H1 (cell line): ENCODE data around the gene PPP6R1. TPM values are rescaled to one million over a fixed set of nuclear protein-coding genes. Genes with fewer than 3 reads are reported as not detected.

Experiments
- CTCF ChIA-PET: fragments of 300-600 bp; sonication (Branson Sonifier 250); formaldehyde crosslinking; loops from one replicate; lab custom pipeline; 2021; ENCODE audit not compliant: partially characterized antibody; lab: Charles Lee
- POLR2A ChIA-PET: fragments of 300-600 bp; sonication (Branson Sonifier 250); formaldehyde crosslinking; loops from one replicate; lab custom pipeline; 2021; ENCODE audit warnings: inconsistent platforms; ENCODE audit not compliant: partially characterized antibody; lab: Charles Lee
- DNase-seq, 2 experiments: peaks; one replicate each; pipeline versions ENCODE4 v3.0.0 to v3.0.0-alpha.2; 2010 to 2022; ENCODE audit warnings: low spot score in 2 of 2, low read depth in 1 of 2, mixed read lengths in 1 of 2
- FAIRE-seq: peaks from 2 replicates; lab custom pipeline; 2011; peaks lifted over from hg19 to GRCh38; lab: Jason Lieb, UNC
- H2AFZ ChIP-seq: 2 replicates; pipeline ENCODE4 v1.8.1; 2012; ENCODE audit warnings: low read length, inconsistent platforms
- H2AK5ac ChIP-seq: 2 replicates; pipeline ENCODE4 v1.6.1; 2013; ENCODE audit warnings: low read depth, low read length
- H2BK120ac ChIP-seq: replicated peaks from 2 replicates; pipeline ENCODE3; 2013; ENCODE audit warnings: low read depth, low read length, inconsistent platforms
- H2BK12ac ChIP-seq: 2 replicates; pipeline ENCODE4 v1.6.1; 2013; ENCODE audit warnings: low read depth, low read length
- H2BK15ac ChIP-seq: 2 replicates; pipeline ENCODE4 v1.6.1; 2013; ENCODE audit warnings: low read length
- H2BK20ac ChIP-seq: 2 replicates; pipeline ENCODE4 v1.6.1; 2013; ENCODE audit warnings: low read length
- H2BK5ac ChIP-seq: 2 replicates; pipeline ENCODE4 v1.6.1; 2013; ENCODE audit warnings: low read depth, low read length
- H3K14ac ChIP-seq: 2 replicates; pipeline ENCODE4 v1.6.1; 2013; ENCODE audit warnings: inconsistent platforms; ENCODE audit not compliant: insufficient read length
- H3K18ac ChIP-seq: 2 replicates; pipeline ENCODE4 v1.6.1; 2013; ENCODE audit warnings: low read length; ENCODE audit errors: extremely low read depth
- H3K23ac ChIP-seq: 2 replicates; pipeline ENCODE4 v1.6.1; 2013; ENCODE audit warnings: inconsistent platforms; ENCODE audit not compliant: insufficient read length
- H3K23me2 ChIP-seq: 2 replicates; pipeline ENCODE4 v1.6.1; 2013; ENCODE audit warnings: low read depth, low read length
- H3K27ac ChIP-seq: 2 replicates; pipeline ENCODE4 v1.6.1; 2011; ENCODE audit warnings: low read depth, low read length, inconsistent platforms
- H3K27me3 ChIP-seq, 4 experiments: replicated peaks in 1 of 4; 1 replicate in 1 of 4; 2 replicates in 3 of 4; pipeline versions ENCODE4 v1.6.1 to v1.8.1; 2011 to 2013; ENCODE audit warnings: low read length in 3 of 4, mild to moderate bottlenecking in 3 of 4, inconsistent platforms in 2 of 4, mixed read lengths in 2 of 4, moderate library complexity in 1 of 4; ENCODE audit not compliant: control insufficient read depth in 3 of 4, insufficient read depth in 3 of 4; ENCODE audit errors: extremely low read depth in 1 of 4
- H3K36me3 ChIP-seq, 4 experiments: 2 replicates each; pipeline versions ENCODE4 v1.6.1 to v1.8.1; 2011 to 2013; ENCODE audit warnings: mild to moderate bottlenecking in 4 of 4, low read length in 3 of 4, moderate library complexity in 2 of 4, control low read depth in 1 of 4, inconsistent platforms in 1 of 4; ENCODE audit not compliant: insufficient read depth in 4 of 4, control insufficient read depth in 2 of 4
- H3K4ac ChIP-seq: replicated peaks from 2 replicates; pipeline ENCODE3; 2013; ENCODE audit warnings: low read length, low read depth, mixed read lengths, inconsistent platforms; ENCODE audit not compliant: insufficient read length
- H3K4me1 ChIP-seq, 4 experiments: replicated peaks in 1 of 4; 1 replicate in 1 of 4; 2 replicates in 3 of 4; pipeline versions ENCODE4 v1.6.1 to v1.8.1; 2011 to 2013; ENCODE audit warnings: low read length in 3 of 4, inconsistent platforms in 2 of 4, mixed read lengths in 1 of 4; ENCODE audit not compliant: insufficient read depth in 4 of 4, control insufficient read depth in 3 of 4
- H3K4me2 ChIP-seq, 2 experiments: 2 replicates each; pipeline versions ENCODE4 v1.6.1 to v1.8.1; 2011 to 2013; ENCODE audit warnings: low read depth in 2 of 2, low read length in 2 of 2, control low read depth in 1 of 2, inconsistent platforms in 1 of 2, mild to moderate bottlenecking in 1 of 2; ENCODE audit not compliant: insufficient read depth in 1 of 2
- H3K4me3 ChIP-seq, 4 experiments: fragments of 200-600, 300-600 bp in 1 of 4; sonication (generic), shearing (Covaris generic), sonication (Bioruptor Twin) in 1 of 4; 2 replicates each; pipeline versions ENCODE4 v1.5.1 to v1.8.1; 2011 to 2016; ENCODE audit warnings: low read length in 4 of 4, low read depth in 3 of 4, control low read depth in 2 of 4, inconsistent platforms in 2 of 4, mild to moderate bottlenecking in 2 of 4, mixed read lengths in 1 of 4, moderate library complexity in 1 of 4; ENCODE audit not compliant: insufficient read depth in 2 of 4; ENCODE audit errors: extremely low read depth in 1 of 4
- H3K56ac ChIP-seq: replicated peaks from 2 replicates; pipeline ENCODE3; 2013; ENCODE audit warnings: low read depth, mild to moderate bottlenecking, mixed read lengths, low read length, inconsistent platforms; ENCODE audit not compliant: insufficient read length
- H3K79me1 ChIP-seq: 2 replicates; pipeline ENCODE4 v1.6.1; 2013; ENCODE audit warnings: low read depth, low read length, control low read depth
- H3K79me2 ChIP-seq, 2 experiments: 2 replicates each; pipeline versions ENCODE4 v1.6.1 to v1.8.1; 2012 to 2013; ENCODE audit warnings: low read length in 2 of 2, mild to moderate bottlenecking in 2 of 2, inconsistent platforms in 1 of 2; ENCODE audit not compliant: insufficient read depth in 2 of 2, control insufficient read depth in 1 of 2
- H3K9ac ChIP-seq, 4 experiments: replicated peaks in 1 of 4; 1 replicate in 1 of 4; 2 replicates in 3 of 4; pipeline versions ENCODE4 v1.6.1 to v1.8.1; 2011 to 2013; ENCODE audit warnings: low read depth in 3 of 4, low read length in 3 of 4, control low read depth in 2 of 4, mild to moderate bottlenecking in 2 of 4, moderate library complexity in 2 of 4, inconsistent platforms in 1 of 4; ENCODE audit errors: extremely low read depth in 1 of 4
- H3K9me3 ChIP-seq, 2 experiments: 2 replicates each; pipeline versions ENCODE4 v1.6.1 to v1.8.1; 2012 to 2013; ENCODE audit warnings: mild to moderate bottlenecking in 2 of 2, moderate library complexity in 2 of 2, control low read depth in 1 of 2, inconsistent platforms in 1 of 2, low read depth in 1 of 2, low read length in 1 of 2, mixed read lengths in 1 of 2; ENCODE audit not compliant: insufficient read depth in 2 of 2
- H4K20me1 ChIP-seq, 2 experiments: replicated peaks in 1 of 2; 2 replicates each; pipeline versions ENCODE3 to v1.8.1; 2011 to 2013; ENCODE audit warnings: inconsistent platforms in 2 of 2, low read length in 2 of 2, mild to moderate bottlenecking in 1 of 2; ENCODE audit not compliant: insufficient read depth in 2 of 2, control insufficient read depth in 1 of 2
- H4K5ac ChIP-seq: 2 replicates; pipeline ENCODE4 v1.6.1; 2013; ENCODE audit warnings: low read length, low read depth, mixed read lengths, inconsistent platforms; ENCODE audit not compliant: insufficient read length
- H4K8ac ChIP-seq: 2 replicates; pipeline ENCODE4 v1.8.0; 2013; ENCODE audit warnings: mild to moderate bottlenecking, moderate library complexity, low read length, inconsistent platforms; ENCODE audit not compliant: insufficient read depth; ENCODE audit errors: extremely low read depth
- H4K91ac ChIP-seq: replicated peaks from 2 replicates; pipeline ENCODE3; 2013; ENCODE audit warnings: low read length, mixed read lengths, inconsistent platforms; ENCODE audit not compliant: insufficient read length
- ASH2L ChIP-seq: fragments of 200-600, 300-600 bp; sonication (generic); IDR thresholded peaks from one replicate; pipeline ENCODE4 v1.7.1; 2017; ENCODE audit warnings: low read length
- EP300 ChIP-seq, 2 experiments: IDR thresholded peaks; 1 replicate in 1 of 2; 2 replicates in 1 of 2; pipeline ENCODE4 v1.6.1; 2011 to 2012; ENCODE audit warnings: low read depth in 2 of 2, low read length in 2 of 2, mild to moderate bottlenecking in 2 of 2, borderline replicate concordance in 1 of 2, inconsistent platforms in 1 of 2, moderate library complexity in 1 of 2
- KDM1A ChIP-seq: fragments of 200-600, 300-600 bp; sonication (generic); IDR thresholded peaks from 2 replicates; pipeline ENCODE4 v1.7.1; 2016; ENCODE audit warnings: mild to moderate bottlenecking, low read length, borderline replicate concordance
- KDM4A ChIP-seq: IDR thresholded peaks from one replicate; pipeline ENCODE4 v1.7.1; 2012; ENCODE audit warnings: low read depth, mild to moderate bottlenecking, moderate library complexity, low read length, inconsistent platforms; ENCODE audit not compliant: severe bottlenecking
- SP2 ChIP-seq: IDR thresholded peaks from 2 replicates; pipeline ENCODE4 v1.6.1; 2012; ENCODE audit warnings: mild to moderate bottlenecking, low read length, inconsistent platforms
- SP4 ChIP-seq: IDR thresholded peaks from 2 replicates; pipeline ENCODE4 v1.6.1; 2012; ENCODE audit warnings: low read length, inconsistent platforms
- SUZ12 ChIP-seq: fragments of 200-600 bp; sonication (generic); IDR thresholded peaks from 2 replicates; pipeline ENCODE4 v1.6.1; 2012; ENCODE audit warnings: mild to moderate bottlenecking, inconsistent platforms, low read length, moderate library complexity, mixed read lengths
- TAF1 ChIP-seq: IDR thresholded peaks from 2 replicates; pipeline ENCODE4 v1.6.1; 2011; ENCODE audit warnings: mild to moderate bottlenecking, low read depth, low read length
- TCF12 ChIP-seq: IDR thresholded peaks from 2 replicates; pipeline ENCODE4 v1.6.1; 2011; ENCODE audit warnings: low read depth, mild to moderate bottlenecking, low read length
- TEAD4 ChIP-seq: IDR thresholded peaks from 2 replicates; pipeline ENCODE4 v1.6.1; 2012; ENCODE audit warnings: low read depth, low read length, inconsistent platforms, mixed read lengths
- USF2 ChIP-seq: IDR thresholded peaks from 2 replicates; pipeline ENCODE4 v1.6.1; 2011; ENCODE audit warnings: low read length, improper control_type of control experiment
- WGBS, 2 experiments: shearing (Covaris generic) in 1 of 2; methylation state at CpG; one replicate each; pipeline versions ENCODE4 v1.1.6 to v1.1.7; 2013 to 2015; ENCODE audit warnings: low lambda C conversion rate in 2 of 2, mixed read lengths in 2 of 2, inconsistent platforms in 1 of 2, low coverage in 1 of 2, missing lambda C conversion rate in 1 of 2; ENCODE audit not compliant: insufficient replicate concordance in 2 of 2, insufficient coverage in 1 of 2, insufficient read length in 1 of 2; ENCODE audit errors: extremely low coverage in 1 of 2, missing lambda C conversion rate in 1 of 2; 5-methylcytosine and 5-hydroxymethylcytosine counted together
- polyA plus RNA-seq, 7 experiments: library from polyadenylated mRNA; depleted of rRNA in 3 of 7; stranded (reverse) in 5 of 7; unstranded in 2 of 7; fragments of >200 nt in 5 of 7; fragments of 200-250 nt in 2 of 7; gene quantifications; 1 replicate in 5 of 7; 2 replicates in 1 of 7; 4 replicates in 1 of 7; pipeline versions ENCODE4 v1.2.1 to v1.2.3, GENCODE V29; 2011 to 2013; ENCODE audit warnings: missing spikeins in 2 of 7, mixed read lengths in 2 of 7
- total RNA-seq: library from RNA; stranded (reverse); fragmentation: NEBNext Ultra II Directional; extraction: Animal tissue kit (Norgen Biotek cat#: 25700); gene quantifications from 2 replicates; pipeline ENCODE4 v1.2.1, GENCODE V29; 2021

PPP6R1 gene
- total and polyA plus RNA-seq, 2 of the 8 experiments (the other 6 are each of a cell fraction or from before 2014, with no cell fraction given) = 36.4 to 74.4 TPM

DNA sequence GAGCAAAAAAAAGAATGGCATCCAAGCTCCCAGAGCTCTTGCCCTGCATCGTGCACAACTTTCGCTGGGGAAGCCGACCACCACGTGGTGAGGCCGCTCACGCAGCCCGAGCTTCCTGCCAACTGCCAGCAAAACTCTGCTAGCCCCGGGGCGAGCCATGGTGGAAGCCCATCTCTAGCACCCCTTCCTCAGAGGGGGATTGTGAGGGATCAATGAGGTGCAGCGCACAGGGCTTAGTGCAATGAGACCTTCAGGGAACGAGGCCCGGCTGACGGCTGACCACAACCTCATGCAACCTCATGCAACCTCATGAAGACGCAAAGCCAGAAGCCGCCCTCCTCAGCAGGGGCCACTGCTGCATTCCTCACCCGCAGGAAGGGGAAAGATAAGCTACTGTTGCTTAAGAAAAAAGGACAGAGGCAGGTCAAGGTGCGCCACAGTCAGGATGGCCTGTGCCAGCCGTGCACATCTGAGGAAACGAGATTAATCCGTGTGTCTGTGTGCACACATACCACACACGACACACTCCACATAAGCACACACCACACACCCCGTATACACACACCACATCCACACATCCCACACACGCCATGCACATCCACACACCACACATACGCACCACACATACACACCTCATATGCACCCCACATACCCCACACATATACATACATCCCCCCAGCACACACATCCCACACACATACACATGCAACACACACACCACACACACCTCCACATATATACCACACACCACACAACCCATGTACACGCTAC lies 11.5 kb upstream of the PPP6R1 start:
- CTCF ChIA-PET = interaction anchor here (0.6 to 1.9 kb wide), 2 partner anchors 11 to 77 kb away, joined by 3 to 7 read pairs; no protein-coding TSS in a partner anchor
- no peak for TF ChIP-seq ASH2L
- no peak for TF ChIP-seq SP2
- no peak for TF ChIP-seq TEAD4
- no peak for TF ChIP-seq SP4
- TF ChIP-seq TAF1 = no peak
- TF ChIP-seq USF2 = no peak
- TF ChIP-seq KDM4A = no peak
- TF ChIP-seq EP300 (IDR thresholded peaks at IDR 0.05; ENCODE audit: borderline replicate concordance in 1 of 2, low read depth in 2 of 2, low read length in 2 of 2) = no peak
- no peak for TF ChIP-seq TCF12
- no peak for TF ChIP-seq SUZ12
- no peak for TF ChIP-seq KDM1A

More for the DNA sequence above, 11.5 kb upstream of the PPP6R1 start:
- Histone ChIP-seq H3K79me2 (peaks cover 0 to 6% of the 10 kb centered on the region in 2 experiments; a peak in 1 of 4 replicates), H4K20me1 (peaks cover 0 to 10% of the 10 kb centered on the region in 2 experiments), H3K18ac (no peak overlapping the region), H2AK5ac (no peak overlapping the region), H2BK20ac (no peak overlapping the region), H4K5ac (no peak overlapping the region), H3K23ac (no peak overlapping the region), H2AFZ (no peak overlapping the region), H3K27me3 (no peaks in the 10 kb centered on the region), H3K56ac (peak overlapping the region; percentile 64), H3K36me3 (peaks cover 0 to 3% (median 1%) of the 10 kb centered on the region in 4 experiments; a peak in 4 of 8 replicates), H3K4ac (no peak overlapping the region), H3K4me1 (peaks cover 0 to 3% (median 0%) of the 10 kb centered on the region in 4 experiments; a peak in 1 of 7 replicates), H3K4me3 (no peak overlapping the region), H2BK15ac (no peak overlapping the region), H2BK5ac (no peak overlapping the region), H3K14ac (no peak overlapping the region), H3K4me2 (no peak overlapping the region), H3K9me3 (peaks cover 0 to 3% of the 10 kb centered on the region in 2 experiments; a peak in 2 of 4 replicates), H3K27ac (no peak overlapping the region), H2BK120ac (no peak overlapping the region), H4K91ac (no peak overlapping the region), H3K23me2 (peaks cover 9% of the 10 kb centered on the region; the same call in 1 of the 2 replicates), H3K9ac (peak overlapping the region in 1 of 4 experiments; percentile 21; a peak in 1 of 7 replicates), H3K79me1 (peaks cover 10% of the 10 kb centered on the region), H2BK12ac (no peak overlapping the region), H4K8ac (no peak overlapping the region)
- no peak for FAIRE-seq
- WGBS, 2 experiments = 92 to 100% methylated on average over 2 to 25 of the region's 25 CpGs
- DNase-seq = no peak
- POLR2A ChIA-PET = interaction anchor here (0.8 to 2.2 kb wide), 6 partner anchors 10 to 137 kb away, joined by 3 to 8 read pairs (median 4); partner anchors contain the start of genes HSPBP1, PPP6R1 and UBE2S
